Chondrocyte (in vitro differentiated cells): ENCODE results near the gene INTS7. TPM values are rescaled to one million over a fixed set of nuclear protein-coding genes. Genes with fewer than 3 reads are reported as not detected.

ENCODE experiments used
- DNase-seq: peaks from one replicate; pipeline ENCODE4 v3.0.0; 2021; ENCODE audit warnings: mixed read lengths, low spot score
- H3K27ac Mint-ChIP-seq: one replicate; pipeline ENCODE4 v1.8.0; 2021; ENCODE audit warnings: mild to moderate bottlenecking, moderate library complexity, mixed read lengths; ENCODE audit not compliant: unreplicated experiment
- H3K27me3 Mint-ChIP-seq: 2 replicates; pipeline ENCODE4 v1.8.0; 2021; ENCODE audit warnings: low read depth, mixed read lengths
- H3K36me3 Mint-ChIP-seq: 2 replicates; pipeline ENCODE4 v1.8.0; 2021; ENCODE audit warnings: low read depth, mixed read lengths
- H3K4me1 Mint-ChIP-seq: 2 replicates; pipeline ENCODE4 v1.8.0; 2021; ENCODE audit warnings: low read depth, mild to moderate bottlenecking, mixed read lengths
- H3K4me3 Mint-ChIP-seq: one replicate; pipeline ENCODE4 v1.8.0; 2021; ENCODE audit warnings: mild to moderate bottlenecking, moderate library complexity, mixed read lengths; ENCODE audit not compliant: unreplicated experiment
- H3K9me3 Mint-ChIP-seq: 2 replicates; pipeline ENCODE4 v1.8.0; 2021; ENCODE audit warnings: low read depth, mixed read lengths
- CTCF ChIP-seq: fragments of 200-600 bp; sonication (generic); IDR thresholded peaks from 2 replicates; pipeline ENCODE4 v1.5.0; 2021; ENCODE audit warnings: antibody characterized with exemption, mild to moderate bottlenecking, moderate library complexity
- total RNA-seq: library from RNA; stranded (reverse); gene quantifications from 3 replicates; pipeline ENCODE4 v1.2.1, GENCODE V29; 2021

The INTS7 gene
- total RNA-seq, 1 donor from 2014 or later, result 18.6 TPM

- no peak for DNase-seq
- no peaks in the 10 kb centered on the region for H3K36me3 Mint-ChIP-seq
- TF ChIP-seq CTCF, result no peak
Observed at GRCh38 chr1:212067787-212068186, 32.4 kb upstream of the INTS7 start.

GRCh38 chr1:212062832-212063438 is 27.6 kb upstream of the INTS7 start:
- peaks cover 13% of the 10 kb centered on the region for H3K9me3 Mint-ChIP-seq

More at GRCh38 chr1:212067787-212068186, 32.4 kb upstream of the INTS7 start:
- Mint-ChIP-seq H3K27ac (no peak overlapping the region), H3K9me3 (no peaks in the 10 kb centered on the region), H3K4me3 (no peak overlapping the region), H3K4me1 (no peaks in the 10 kb centered on the region), H3K27me3 (no peaks in the 10 kb centered on the region)

GRCh38 chr1:212060632-212061472 is 25.5 kb upstream of the INTS7 start:
- Mint-ChIP-seq H3K27me3 (no peaks in the 10 kb centered on the region), H3K27ac (no peak overlapping the region), H3K9me3 (peaks cover 29% of the 10 kb centered on the region), H3K36me3 (peaks cover 10% of the 10 kb centered on the region), H3K4me3 (no peak overlapping the region), H3K4me1 (no peaks in the 10 kb centered on the region)
- no peak for DNase-seq
- no peak for TF ChIP-seq CTCF

More at GRCh38 chr1:212062832-212063438, 27.6 kb upstream of the INTS7 start:
- H3K27me3 Mint-ChIP-seq, result no peaks in the 10 kb centered on the region
- no peak for DNase-seq
- no peak overlapping the region for H3K27ac Mint-ChIP-seq
- TF ChIP-seq CTCF, result peak; percentile 94
- H3K36me3 Mint-ChIP-seq, result no peaks in the 10 kb centered on the region
- no peaks in the 10 kb centered on the region for H3K4me1 Mint-ChIP-seq
- H3K4me3 Mint-ChIP-seq, result no peak overlapping the region

- Mint-ChIP-seq H3K4me3 (no peak overlapping the region), H3K36me3 (peaks cover 10% of the 10 kb centered on the region), H3K27me3 (no peaks in the 10 kb centered on the region), H3K27ac (no peak overlapping the region), H3K4me1 (no peaks in the 10 kb centered on the region), H3K9me3 (peaks cover 29% of the 10 kb centered on the region)
- TF ChIP-seq CTCF, result no peak
- no peak for DNase-seq
Observed at GRCh38 chr1:212055333-212055732, 20.0 kb upstream of the INTS7 start.

- Mint-ChIP-seq H3K27ac (no peak overlapping the region), H3K4me3 (no peak overlapping the region), H3K4me1 (no peaks in the 10 kb centered on the region), H3K9me3 (peaks cover 24% of the 10 kb centered on the region), H3K36me3 (peaks cover 10% of the 10 kb centered on the region), H3K27me3 (no peaks in the 10 kb centered on the region)
- no peak for TF ChIP-seq CTCF
- DNase-seq, result no peak
Observed at GRCh38 chr1:212053993-212054392, 18.6 kb upstream of the INTS7 start.
